ENCODE measurements around the gene EYS. TPM values are rescaled to one million over a fixed set of nuclear protein-coding genes. Genes with fewer than 3 reads are reported as not detected.

Gene EYS
- total and polyA plus RNA-seq, 9 of the 15 experiments (the other 6 are each of a cell fraction or from before 2014, with no cell fraction given), result 0.03 to 0.36 (median 0.10) TPM; not detected in 2

DNA sequence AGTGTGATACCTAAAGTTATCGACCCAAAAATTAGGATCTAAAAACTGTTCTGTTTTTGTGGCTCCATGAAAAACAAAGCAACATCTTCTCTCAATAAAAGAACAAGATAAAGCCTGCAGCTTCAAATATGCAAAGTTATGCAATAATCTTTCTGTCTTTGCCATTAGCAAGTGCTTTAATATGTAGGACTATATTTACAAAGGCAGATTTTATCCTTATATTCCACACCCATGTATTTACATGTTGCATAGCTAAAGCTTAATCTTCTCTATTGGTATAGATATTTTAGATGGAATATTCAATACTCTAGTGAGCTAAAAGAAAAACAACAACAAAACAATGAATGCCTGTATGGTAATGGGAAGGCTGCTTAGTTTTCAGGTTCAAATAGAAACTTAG is 1443.2 kb downstream of the EYS start:
- Histone ChIP-seq H3K27ac (ENCODE audit: extremely low read depth, low read depth, low read length) (no peak overlapping the region), H3K27me3 (ENCODE audit: control insufficient read depth in 2 of 2, insufficient read depth in 2 of 2, low read length in 2 of 2) (no peaks in the 10 kb centered on the region), H3K9ac (ENCODE audit: insufficient read depth in 1 of 2, low read depth in 2 of 2, low read length in 2 of 2) (no peak overlapping the region), H2AFZ (ENCODE audit: low read depth, low read length) (no peak overlapping the region), H4K20me1 (replicated peaks; ENCODE audit: control insufficient read depth, insufficient read depth, low read length) (no peaks in the 10 kb centered on the region), H3K4me2 (ENCODE audit: insufficient read depth, low read length) (no peak overlapping the region), H3K36me3 (ENCODE audit: control insufficient read depth, insufficient read depth, low read length) (no peaks in the 10 kb centered on the region), H3K4me1 (replicated peaks in 1 of 2; ENCODE audit: control insufficient read depth in 2 of 2, insufficient read depth in 2 of 2, low read length in 2 of 2) (no peaks in the 10 kb centered on the region), H3K9me1 (ENCODE audit: control insufficient read depth, insufficient read depth, low read length) (no peaks in the 10 kb centered on the region), H3K79me2 (ENCODE audit: control insufficient read depth, insufficient read depth, low read length) (no peaks in the 10 kb centered on the region), H3K9me3 (replicated peaks; ENCODE audit: control insufficient read depth, insufficient read depth, low read depth, low read length) (no peaks in the 10 kb centered on the region), H3K4me3 (no peak overlapping the region)
- TF ChIP-seq, protein P1, sequence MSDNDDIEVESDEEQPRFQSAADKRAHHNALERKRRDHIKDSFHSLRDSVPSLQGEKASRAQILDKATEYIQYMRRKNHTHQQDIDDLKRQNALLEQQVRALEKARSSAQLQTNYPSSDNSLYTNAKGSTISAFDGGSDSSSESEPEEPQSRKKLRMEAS (CRISPR knock-in tag; IDR thresholded peaks at IDR 0.05), result no peak
- TF ChIP-seq C11orf30 (IDR thresholded peaks at IDR 0.05; ENCODE audit: low read depth) (no peak), ZNF707 (CRISPR knock-in tag; conservative IDR thresholded peaks at IDR 0.05) (no peak), BHLHE40 (IDR thresholded peaks at IDR 0.05; ENCODE audit: low read length) (no peak), FOXA1 (IDR thresholded peaks at IDR 0.05; ENCODE audit: borderline replicate concordance) (no peak), ZKSCAN8 (CRISPR knock-in tag; IDR thresholded peaks at IDR 0.05) (no peak)
- TF ChIP-seq, protein P2, sequence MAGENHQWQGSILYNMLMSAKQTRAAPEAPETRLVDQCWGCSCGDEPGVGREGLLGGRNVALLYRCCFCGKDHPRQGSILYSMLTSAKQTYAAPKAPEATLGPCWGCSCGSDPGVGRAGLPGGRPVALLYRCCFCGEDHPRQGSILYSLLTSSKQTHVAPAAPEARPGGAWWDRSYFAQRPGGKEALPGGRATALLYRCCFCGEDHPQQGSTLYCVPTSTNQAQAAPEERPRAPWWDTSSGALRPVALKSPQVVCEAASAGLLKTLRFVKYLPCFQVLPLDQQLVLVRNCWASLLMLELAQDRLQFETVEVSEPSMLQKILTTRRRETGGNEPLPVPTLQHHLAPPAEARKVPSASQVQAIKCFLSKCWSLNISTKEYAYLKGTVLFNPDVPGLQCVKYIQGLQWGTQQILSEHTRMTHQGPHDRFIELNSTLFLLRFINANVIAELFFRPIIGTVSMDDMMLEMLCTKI (IDR thresholded peaks at IDR 0.05; ENCODE audit: partially characterized antibody), result no peak
- in situ Hi-C loops (cut with MboI), result no loop called here
- ChIA-PET POLR2A (no interaction called here), CTCF (ENCODE audit: low intra/inter-chr PET ratio) (no interaction called here)
- DNase-seq (ENCODE audit: extremely low read depth in 1 of 4, low spot score in 3 of 4) (no peak), FAIRE-seq (no peak), ATAC-seq (no peak)
- intact Hi-C loops (cut with micrococcal nuclease), result no loop called here
- no TSS peak for BruUV-seq (replicated peaks)
- 0% methylated on average over 1 of the region's 1 CpG for WGBS (ENCODE audit: insufficient coverage, low coverage, missing lambda C conversion rate)
